H54 (cell line): ENCODE measurements around the gene UNC5A.

ENCODE experiments used
- DNase-seq: peaks from one replicate; pipeline ENCODE4 v3.0.0; 2011; ENCODE audit warnings: low spot score, mixed read lengths; ENCODE audit not compliant: insufficient read length
- FAIRE-seq: peaks from 3 replicates; lab custom pipeline; 2011; peaks lifted over from hg19 to GRCh38; lab: Jason Lieb, UNC
- POLR2A ChIP-seq: IDR thresholded peaks from 2 replicates; pipeline ENCODE4 v1.6.1; 2011; ENCODE audit warnings: low read depth, mild to moderate bottlenecking, low read length

The UNC5A gene

GRCh38 chr5:176827736-176828414 lies 17.5 kb downstream of the UNC5A start:
- FAIRE-seq = no peak
- DNase-seq = no peak
- no peak for TF ChIP-seq POLR2A

GRCh38 chr5:176829320-176829719 lies 19.0 kb downstream of the UNC5A start:
- no peak for FAIRE-seq
- no peak for DNase-seq

GRCh38 chr5:176830422-176830994 lies 20.1 kb downstream of the UNC5A start:
- TF ChIP-seq POLR2A = no peak
- DNase-seq (no peak), FAIRE-seq (no peak)

More at GRCh38 chr5:176829320-176829719, 19.0 kb downstream of the UNC5A start:
- TF ChIP-seq POLR2A = no peak

- no peak for TF ChIP-seq POLR2A
- DNase-seq = no peak
- no peak for FAIRE-seq
These were observed 20.6 kb downstream of the UNC5A start for GRCh38 chr5:176830995-176831423.

GRCh38 chr5:176831425-176831824 lies 21.1 kb downstream of the UNC5A start:
- FAIRE-seq = no peak
- DNase-seq = no peak
- TF ChIP-seq POLR2A = no peak

- TF ChIP-seq POLR2A = no peak
- FAIRE-seq = no peak
- DNase-seq = no peak
These were observed 21.8 kb downstream of the UNC5A start for GRCh38 chr5:176832162-176832561.

- no peak for FAIRE-seq
- TF ChIP-seq POLR2A = no peak
- no peak for DNase-seq
These were observed 22.9 kb downstream of the UNC5A start for GRCh38 chr5:176833286-176833685.

GRCh38 chr5:176835918-176836317 lies 25.6 kb downstream of the UNC5A start:
- FAIRE-seq (no peak), DNase-seq (no peak)
- no peak for TF ChIP-seq POLR2A

- FAIRE-seq = no peak
- no peak for DNase-seq
- no peak for TF ChIP-seq POLR2A
These were observed 26.7 kb downstream of the UNC5A start for GRCh38 chr5:176836811-176837706.

- FAIRE-seq (no peak), DNase-seq (peak; percentile 74)
- TF ChIP-seq POLR2A = no peak
These were observed 27.4 kb downstream of the UNC5A start for GRCh38 chr5:176837707-176838115.

- no peak for FAIRE-seq
- TF ChIP-seq POLR2A = no peak
- DNase-seq = no peak
These were observed 33.3 kb downstream of the UNC5A start for GRCh38 chr5:176843673-176844072.

GRCh38 chr5:176844281-176844680 lies 33.9 kb downstream of the UNC5A start:
- no peak for TF ChIP-seq POLR2A
- FAIRE-seq = no peak
- no peak for DNase-seq

GRCh38 chr5:176844706-176845391 lies 34.5 kb downstream of the UNC5A start:
- no peak for FAIRE-seq

GRCh38 chr5:176845392-176845713 lies 35.0 kb downstream of the UNC5A start:
- DNase-seq (no peak), FAIRE-seq (no peak)
- TF ChIP-seq POLR2A = no peak

More at GRCh38 chr5:176844706-176845391, 34.5 kb downstream of the UNC5A start:
- peak; percentile 86 for DNase-seq
- no peak for TF ChIP-seq POLR2A
